GOT3 (cell line): ENCODE results near the gene SLC6A17.

Experiments used
- DNase-seq: peaks from one replicate; lab custom pipeline; 2025; ENCODE audit warnings: mixed read lengths; lab: John Stamatoyannopoulos, UW

SLC6A17 gene

DNA sequence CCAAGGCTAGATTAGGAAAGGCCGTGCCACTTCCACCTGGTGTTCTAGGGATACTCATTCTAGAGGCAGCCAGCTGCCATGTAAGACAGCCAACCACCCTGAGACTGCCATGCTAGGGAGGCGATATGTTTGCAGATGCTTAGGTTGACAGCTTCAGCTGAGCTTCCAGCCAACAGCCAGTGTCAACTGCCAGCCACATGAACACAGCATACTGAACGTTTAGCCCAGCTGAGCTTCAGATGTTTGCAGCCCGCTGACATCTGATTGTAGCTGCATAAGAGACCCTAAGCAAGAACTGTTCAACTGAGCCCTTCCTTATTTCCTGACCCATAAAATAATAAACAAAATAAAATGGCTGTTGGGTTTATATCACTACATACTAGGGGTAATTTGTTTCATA is 54.9 kb downstream of the SLC6A17 start:
- no peak for DNase-seq

DNA sequence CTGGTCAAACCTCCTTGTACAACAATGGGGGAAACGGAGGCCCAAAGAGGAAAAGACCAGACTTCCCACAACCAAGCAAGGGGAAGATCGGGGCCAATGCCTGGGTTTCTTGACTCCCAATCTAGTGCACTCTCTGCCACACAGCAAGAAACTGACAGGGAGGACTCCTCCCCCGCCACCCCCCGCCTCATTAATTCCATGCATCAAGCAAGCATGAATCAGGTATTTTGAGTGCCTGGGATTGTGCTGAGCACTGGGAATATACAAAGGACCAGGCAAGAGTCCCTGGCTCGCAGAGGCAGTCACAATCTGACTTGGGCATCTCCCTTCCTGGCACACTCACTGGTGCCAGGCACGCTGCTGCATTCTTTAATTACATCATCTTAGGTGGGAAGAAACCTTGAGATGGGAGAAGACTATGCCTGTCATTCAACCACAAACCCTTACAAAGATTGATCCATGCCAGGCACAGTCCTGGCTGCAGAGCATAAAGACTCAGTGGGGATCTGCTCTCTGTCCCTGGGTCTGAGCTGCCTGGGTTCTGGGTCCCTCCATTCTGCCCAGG is 55.4 kb downstream of the SLC6A17 start:
- no peak for DNase-seq

DNA sequence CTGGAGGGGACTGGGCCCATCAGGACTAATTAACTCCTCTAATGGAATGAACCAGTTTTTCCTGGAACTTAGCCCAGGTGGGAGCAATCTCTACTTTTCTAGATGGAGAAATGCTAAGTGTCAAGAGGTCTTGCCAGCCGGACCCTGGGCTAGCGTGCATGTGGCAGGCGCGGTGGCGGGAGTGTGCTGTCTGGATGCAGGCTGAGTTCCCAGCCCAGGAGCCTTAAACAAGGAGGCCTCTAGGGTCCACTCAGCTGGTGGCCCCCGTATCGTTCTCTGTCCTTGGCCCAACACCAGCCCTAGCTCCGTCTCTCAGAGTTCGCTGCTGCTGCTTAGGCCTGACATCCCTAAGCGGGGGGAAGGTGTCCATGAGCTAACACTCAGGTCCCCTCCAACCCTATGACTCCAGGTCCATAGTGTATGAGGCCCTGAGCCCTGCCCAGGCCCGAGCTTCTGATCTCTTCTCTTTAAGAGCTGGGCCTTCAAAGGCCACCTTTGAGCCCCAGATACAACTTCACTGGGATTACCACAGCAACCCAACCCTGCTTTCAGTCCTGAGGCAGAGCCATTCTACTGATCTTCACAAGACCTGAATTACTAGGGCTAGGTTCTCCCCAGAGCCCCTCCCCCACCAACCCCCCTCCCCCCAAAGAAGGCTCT is 56.1 kb downstream of the SLC6A17 start:
- no peak for DNase-seq

DNA sequence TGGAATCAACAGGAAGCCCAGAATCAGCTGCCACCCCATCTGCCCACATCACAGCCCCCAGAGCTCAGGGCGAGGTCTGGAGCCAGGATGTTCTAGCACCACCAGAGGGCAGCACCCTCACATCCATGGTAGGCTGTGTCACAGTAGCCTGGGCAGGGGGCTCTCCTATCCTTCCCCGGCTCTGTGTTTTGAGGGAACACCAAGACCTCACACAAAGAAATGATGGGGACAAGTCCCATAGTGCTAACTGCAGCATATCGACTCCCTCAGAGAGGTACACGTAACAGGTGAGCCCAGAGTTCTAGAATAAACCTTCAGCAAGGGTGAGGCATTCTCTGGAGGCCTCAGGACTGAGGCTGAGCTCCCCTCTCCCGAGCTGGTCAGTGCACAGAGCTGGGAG is 57.5 kb downstream of the SLC6A17 start:
- DNase-seq = no peak

DNA sequence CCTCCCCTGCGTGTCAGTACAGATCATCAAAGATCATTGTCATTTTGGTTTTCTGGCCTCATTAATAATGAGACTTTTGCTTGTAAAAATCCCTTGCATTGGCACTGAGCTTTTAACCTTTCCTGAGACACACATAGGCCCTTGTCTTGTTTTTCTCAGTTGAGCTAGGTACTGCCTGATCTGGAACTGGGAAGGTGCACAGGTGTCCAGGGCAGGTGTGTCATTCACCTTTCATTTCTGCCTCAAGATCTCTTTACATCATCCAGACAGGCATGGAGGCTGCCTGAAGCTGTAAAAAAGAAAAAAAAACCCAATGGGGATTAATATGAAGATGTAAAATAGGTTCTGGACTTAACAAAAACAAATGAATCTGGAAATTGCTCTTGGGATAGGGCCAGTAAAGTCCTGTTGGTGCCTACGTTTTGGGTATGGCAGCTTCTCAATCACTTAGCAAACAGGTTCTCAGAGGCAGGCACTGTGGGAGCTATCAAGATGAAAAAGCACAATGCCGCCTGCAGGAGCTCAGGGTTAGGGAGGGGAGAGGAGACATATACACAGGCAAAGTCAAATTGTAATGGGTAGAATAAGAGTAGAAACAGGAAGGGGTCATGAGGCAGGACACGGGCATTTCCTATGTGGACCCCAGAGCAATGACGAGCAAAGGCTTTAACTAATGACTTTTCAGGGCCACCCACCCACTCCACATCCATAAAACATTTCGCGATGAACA is 58.8 kb downstream of the SLC6A17 start:
- no peak for DNase-seq

DNA sequence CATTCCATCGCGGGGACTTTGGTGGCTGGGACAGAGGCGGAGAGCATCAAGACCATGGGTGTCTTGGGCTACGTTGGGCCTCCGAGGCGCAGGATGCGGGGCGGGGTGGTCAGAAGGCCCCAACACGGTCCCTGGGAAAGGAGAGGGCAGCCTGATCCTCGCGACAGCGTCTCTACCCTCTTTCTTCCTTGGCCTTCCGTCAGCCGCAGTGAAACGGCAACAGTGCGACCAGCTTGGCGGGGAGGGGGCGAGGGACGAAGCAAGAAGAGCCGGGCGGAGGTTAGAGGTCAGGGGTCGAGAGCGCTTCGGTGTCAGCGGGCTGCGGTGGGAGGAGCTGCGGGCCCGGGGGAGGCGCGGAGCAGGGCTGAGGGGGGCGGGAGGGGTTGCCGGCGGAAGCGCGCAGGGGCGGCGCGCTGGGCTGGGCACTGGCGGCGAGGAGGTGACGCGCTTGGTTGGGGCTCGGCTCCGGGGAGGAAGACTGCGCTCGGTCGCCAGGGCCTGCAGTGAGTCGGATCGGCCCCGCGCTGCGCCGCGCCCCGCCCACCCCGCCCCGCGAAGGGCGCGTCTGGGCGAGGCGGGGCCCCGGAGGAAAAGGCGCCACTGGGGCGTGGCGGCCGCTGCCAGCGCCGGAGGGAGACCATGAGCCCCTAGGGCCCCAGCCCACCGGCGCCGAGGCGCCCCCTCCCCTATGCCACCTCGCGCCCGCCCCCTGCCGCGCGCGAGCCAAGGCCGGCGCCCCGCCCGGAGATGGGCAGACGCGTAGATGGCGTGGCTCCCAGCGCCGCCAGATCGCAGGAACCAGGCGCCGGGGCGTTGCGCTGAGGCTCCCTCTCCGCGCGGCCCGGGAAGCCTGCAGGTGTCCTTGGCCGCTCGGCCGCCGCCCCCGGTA is 59.7 kb downstream of the SLC6A17 start, which contains the start of gene KCNC4:
TSS of gene KCNC4 (plus strand) at position 600 of the 889 bp plus-strand sequence. CDS start 1,186 bp downstream, outside the sequence.
- DNase-seq = peak; percentile 17

DNA sequence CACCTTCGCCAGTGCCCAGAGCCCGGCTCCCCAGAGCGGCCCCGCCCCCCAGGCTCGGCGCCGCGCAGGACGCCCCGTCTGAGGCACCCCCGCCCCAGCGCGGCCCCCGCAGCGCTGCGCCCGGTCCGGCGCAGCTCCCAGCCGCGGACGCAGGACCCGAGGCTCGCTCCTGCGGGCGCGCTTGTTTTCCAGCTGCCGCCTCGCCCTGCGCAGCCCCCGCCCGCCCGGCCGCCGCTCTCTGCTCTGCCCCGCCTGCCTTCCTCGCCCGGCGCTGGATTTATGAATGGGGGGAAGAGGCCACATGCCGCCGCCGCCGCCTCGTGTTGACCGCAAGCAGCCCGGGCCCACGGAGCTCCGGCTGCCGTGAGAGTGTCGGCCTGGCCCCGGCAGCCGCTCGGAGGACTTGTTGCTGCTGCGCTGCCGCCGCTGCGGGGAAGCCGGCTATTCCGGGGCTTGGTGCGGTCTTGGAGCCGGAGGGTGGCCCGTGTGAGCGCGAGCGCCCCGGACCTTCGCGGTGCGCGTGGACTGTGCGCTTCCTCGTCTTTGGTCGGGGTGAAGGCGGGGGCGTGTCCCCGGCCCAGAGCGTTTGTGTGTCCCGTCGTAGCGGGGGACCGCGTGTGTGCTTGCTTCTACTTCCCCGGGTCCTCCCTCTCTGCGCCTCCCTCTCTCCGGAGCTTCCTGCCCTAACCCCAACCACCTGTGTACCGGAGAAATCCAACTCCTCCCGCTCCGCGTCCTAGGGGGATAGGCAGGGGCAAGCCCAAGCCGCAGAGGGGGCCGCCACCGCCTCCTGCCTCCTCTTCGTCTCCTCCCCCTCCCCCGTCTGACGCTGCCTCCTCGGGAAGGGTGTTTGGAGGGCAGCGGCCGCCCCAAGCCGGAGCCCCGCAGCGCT is 60.6 kb downstream of the SLC6A17 start:
- DNase-seq = no peak

DNA sequence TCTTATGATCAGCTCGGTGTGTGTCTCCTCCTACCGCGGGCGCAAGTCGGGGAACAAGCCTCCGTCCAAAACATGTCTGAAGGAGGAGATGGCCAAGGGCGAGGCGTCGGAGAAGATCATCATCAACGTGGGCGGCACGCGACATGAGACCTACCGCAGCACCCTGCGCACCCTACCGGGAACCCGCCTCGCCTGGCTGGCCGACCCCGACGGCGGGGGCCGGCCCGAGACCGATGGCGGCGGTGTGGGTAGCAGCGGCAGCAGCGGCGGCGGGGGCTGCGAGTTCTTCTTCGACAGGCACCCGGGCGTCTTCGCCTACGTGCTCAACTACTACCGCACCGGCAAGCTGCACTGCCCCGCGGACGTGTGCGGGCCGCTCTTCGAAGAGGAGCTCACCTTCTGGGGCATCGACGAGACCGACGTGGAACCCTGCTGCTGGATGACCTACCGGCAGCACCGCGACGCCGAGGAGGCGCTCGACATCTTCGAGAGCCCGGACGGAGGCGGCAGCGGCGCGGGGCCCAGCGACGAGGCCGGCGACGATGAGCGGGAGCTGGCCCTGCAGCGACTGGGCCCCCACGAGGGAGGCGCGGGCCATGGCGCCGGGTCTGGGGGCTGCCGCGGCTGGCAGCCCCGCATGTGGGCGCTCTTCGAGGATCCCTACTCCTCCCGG is 61.3 kb downstream of the SLC6A17 start:
- no peak for DNase-seq

DNA sequence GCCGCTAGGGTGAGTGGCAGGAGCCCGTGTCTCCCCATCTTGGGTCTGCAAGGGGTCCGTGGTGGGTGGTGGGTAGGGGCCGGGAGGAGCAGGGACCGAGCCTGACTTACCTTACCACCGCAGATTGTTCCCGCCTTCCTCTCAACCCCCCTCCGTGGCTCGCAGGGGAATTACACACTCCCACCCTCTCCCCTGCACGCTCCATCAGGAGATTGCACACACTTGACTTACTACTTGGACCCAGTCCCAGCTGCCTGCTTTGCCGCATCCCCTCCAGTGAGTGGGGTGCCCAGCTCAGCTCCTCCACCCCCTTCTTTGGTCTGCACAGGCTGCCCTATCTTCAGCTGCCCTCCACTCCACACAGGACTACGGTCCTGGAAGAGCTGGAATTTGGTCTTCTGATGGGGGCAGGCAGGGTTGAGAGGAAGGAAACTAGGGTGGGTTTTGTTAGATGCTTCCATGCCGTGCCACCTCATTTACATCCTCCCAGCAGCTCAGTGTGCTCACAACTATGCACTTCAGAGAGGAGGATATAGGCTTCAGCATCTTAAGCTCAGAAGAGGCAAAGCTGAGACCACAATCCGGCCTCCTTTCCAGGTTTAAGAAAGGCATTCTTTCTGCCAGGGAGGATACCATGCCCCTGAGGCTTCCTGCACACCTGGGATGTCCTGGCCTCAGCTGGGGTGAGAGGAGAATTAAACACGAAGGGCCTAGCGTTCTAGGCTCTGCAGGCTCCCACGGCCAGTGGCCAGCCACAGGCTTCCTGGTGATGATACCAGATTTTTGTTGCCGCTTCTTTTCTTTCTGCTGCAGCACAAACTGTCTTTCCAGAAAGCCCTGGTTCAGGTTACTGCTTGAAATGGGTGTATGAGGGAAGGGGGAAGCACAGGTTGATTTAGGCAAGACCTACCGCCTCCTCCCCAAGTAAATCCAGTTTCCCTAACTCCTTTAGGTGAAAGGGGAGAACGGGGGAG is 62.2 kb downstream of the SLC6A17 start:
- DNase-seq = no peak

DNA sequence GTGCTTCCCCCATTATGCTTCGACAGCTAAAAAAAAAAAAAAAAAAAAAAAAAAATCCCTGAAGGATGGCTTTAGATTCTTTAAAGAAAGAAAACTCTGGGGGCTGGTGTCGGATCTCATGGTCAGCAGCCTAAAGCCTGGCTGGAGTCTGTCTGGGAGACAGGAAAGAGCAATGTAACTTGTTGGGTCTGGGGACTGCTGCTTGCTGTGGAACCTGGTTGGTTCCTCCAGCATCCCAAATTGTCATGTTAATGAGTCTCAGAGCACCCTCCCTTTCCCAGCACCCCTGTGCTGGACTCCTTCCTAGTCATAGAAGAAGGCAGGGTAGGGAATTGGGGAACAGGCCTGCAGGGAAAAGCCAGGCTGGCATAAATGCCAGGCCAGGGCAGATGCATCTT is 62.8 kb downstream of the SLC6A17 start:
- no peak for DNase-seq

DNA sequence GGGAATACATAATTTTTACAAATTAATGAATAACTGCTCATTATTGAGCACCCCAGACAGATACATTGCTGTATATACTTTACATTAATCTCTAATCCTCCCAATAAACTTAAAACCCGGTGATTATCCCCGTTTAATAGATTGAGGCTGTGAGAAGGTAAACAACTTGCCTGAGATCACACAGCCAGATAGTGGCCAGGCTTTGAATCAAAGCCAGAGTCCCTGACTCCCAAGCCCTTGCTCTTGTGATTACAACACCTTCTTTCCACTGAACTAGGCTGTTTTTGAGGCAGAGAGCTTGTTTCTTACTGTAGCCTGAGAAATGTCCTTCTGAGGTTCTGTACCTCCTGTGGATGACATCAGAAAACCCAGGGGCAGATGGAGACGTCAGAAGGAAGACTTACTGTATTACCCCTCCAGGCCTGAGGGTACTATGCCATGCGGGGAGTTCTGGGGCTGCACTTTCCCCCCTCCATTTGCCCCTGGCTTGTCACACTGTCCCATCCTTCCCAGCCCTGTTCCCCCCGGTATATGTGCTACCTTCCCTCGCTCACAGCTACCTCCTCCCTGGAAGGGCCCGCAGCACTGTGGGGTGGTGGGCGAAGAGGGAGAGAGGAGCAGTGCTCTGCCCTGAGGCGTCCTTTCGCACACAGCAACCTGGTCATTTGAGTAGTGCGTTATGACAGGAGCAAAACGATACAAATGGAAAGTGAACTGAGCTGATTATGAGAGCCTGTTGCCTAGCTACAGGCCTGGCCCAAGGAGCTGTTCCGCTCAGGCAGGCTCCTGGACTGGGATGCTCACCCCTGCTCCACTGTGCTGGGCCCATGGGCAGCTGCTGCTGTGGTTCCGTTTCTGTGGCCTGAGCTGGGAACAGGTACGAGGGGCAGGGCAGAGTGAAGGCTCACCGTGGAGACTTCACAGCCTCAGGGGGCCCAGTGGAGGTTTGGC is 64.4 kb downstream of the SLC6A17 start:
- DNase-seq = no peak

DNA sequence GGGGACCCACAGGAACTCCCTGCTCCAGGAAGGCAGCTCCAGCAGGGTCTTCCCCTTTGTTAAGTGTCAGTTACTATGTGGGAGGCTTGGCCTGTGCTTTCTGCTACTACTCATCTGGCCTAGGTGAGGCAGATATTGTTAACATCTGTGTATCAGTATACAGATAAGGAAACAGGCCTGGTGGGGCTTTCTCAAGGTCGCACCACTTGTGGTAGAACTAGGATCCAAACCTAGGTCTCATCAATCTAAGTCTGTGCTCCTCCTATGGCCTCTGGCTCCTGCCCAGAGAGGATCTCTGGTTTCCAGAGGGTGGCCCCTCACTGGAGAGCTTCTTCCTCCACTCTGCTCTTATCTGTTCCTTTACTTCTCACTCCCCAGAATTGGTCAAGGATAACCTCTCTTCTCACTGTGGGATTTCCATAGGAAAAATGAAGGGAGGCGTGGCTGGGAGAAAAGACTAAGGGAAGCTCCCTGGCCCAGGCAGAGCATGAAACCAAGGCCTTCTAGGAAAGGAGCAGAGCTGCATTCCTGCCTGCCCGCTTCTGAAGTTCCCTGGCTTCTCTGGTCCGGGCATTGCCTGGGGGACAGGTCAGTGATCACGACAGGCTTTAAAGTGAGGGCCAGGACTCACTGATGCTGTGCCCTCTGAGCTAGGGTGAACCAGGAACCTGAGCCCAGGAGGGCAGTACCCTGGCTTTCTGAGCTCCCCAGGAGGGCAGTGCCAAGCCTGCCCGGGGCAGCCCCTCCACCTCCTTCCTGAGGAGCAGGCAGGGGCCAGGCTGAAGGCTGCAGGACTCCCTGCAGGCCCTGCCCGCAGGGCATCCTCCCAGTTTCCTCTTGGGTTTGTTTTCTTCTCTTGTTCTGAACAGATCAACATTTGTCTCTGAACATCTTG is 65.6 kb downstream of the SLC6A17 start:
- DNase-seq = no peak

DNA sequence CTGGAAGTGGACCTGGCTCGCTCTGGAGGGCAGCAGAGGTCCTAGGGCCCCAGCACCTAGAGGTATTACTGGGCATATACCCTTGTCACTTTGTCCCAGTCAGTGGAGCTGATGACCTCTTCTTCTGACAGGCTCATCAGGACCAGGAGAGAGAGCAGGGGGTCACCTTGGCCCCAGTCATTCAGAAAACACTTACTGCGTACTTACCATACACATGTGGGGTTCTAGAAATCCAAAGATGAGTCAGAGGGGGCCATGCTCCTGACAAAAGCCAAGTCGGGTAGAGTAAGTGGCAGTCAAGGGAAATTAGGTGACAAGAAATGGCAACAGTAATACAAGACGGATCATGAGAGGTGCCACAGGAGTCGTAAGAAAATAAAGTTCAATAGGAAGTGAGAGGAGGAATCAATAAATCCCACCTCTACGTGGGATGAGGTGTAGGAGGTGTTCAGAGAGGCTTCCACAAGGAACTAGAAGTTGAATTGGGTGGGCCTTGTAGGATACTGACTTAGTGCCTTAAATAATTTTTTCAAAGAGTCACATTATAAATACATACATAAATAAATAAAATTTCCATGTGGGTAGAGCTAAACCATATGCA is 66.7 kb downstream of the SLC6A17 start:
- no peak for DNase-seq

DNA sequence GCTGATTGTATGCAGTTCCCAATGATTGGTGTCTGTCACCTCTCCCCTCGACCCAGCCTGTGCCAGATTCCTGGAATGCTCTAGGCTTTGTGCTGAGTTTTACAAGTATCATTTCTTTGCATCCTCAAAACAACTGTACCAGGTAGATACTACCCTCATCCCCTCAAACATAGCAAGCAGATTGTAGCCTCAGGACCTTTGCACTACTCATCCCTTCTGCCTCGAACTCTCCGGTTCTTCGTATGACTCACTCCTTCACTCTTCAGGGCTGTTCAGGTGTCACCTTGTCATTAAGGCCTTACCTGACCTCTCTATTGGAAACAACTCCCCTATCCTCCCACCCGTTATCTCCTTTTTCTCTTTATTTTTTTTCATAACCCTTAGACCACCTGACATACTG is 67.8 kb downstream of the SLC6A17 start:
- DNase-seq = no peak

DNA sequence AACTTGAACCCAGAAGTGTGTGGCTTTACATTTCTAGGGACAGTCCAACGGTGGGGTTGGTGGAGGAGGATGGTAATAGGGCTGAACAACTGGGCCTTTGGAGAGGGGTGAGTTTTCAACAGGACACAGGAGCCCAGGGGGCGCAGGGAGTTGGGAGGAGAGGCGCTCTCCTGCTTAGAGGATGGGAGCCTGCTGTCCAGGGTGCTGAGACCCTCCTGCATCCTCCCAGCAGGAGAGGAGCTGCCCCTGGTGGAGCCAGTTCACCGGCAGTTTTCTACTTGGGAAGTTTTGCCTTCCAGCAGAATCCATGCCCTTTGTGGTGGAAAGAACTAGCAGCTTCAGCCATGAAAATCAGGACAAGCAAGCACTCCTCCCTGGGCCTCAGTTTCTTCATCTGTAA is 68.4 kb downstream of the SLC6A17 start:
- DNase-seq = no peak

DNA sequence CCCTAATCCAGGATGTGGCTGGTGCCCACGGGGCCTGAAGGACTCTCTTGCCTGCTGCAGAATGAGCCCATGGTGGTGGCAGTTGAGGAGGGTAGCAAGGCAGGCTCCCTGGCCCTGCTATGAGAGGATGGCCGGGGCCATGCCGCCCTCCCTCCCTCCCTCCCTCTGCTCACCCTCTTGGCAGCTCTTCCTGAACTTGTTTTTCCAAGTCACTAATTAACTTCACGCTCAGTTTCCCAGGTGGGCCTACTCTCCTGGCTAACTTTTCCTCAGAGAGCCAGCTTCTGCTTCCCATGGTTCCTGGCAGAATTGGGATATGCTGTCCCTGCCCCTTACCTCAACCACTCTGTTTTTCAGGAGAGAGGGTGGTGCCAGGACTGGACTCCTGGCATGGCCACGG is 70.0 kb downstream of the SLC6A17 start:
- DNase-seq = no peak

DNA sequence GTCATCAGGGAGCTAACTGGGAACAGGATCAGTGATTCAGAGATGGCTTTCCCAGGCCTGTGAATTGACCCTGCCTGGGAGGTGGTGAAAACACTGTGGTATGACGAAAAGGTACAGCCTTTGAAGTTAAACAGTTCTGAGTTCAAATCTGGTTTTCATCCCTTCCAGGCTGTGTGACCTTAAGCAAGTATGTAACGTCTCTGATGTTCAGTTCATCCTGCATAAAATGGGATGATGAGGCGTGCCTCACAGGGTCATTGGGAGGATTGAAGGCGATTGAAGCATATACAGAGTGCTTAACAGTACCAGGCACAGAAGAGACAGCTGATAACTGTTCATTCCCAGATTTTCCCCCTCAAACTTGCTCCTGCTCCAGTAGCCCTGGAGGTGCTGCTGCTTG is 70.8 kb downstream of the SLC6A17 start:
- DNase-seq = no peak
